GM20000 (cell line): Measurements from ENCODE around the gene BAIAP2.

Source experiments
- DNase-seq: peaks from one replicate; pipeline ENCODE4 v3.0.0; 2012; ENCODE audit warnings: low spot score
- CTCF ChIP-seq: IDR thresholded peaks from 2 replicates; pipeline ENCODE4 v1.5.1; 2012; ENCODE audit warnings: mild to moderate bottlenecking, control low read depth; ENCODE audit errors: extremely low read depth, missing control alignments

The BAIAP2 gene

DNA sequence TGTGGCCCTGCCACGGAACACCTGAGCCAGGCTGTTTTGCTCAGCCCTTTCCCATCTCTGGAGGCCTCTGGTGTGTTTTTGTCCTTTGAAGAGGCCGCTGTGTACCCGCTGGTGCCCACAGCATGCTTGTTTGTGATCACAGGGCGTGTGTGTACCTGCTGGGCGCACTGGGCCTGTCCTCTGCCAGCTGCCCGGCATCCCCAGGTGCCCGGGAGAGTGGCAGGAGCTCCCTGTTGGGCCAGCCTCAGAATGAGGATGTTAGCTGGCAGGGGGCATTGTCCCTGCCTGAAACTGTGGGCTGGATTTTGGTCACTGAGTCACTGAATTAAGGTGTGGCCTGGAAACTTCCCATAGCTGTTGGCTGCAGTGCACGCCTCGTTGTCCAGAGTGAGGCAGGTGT is 31.1 kb downstream of the BAIAP2 start:
- TF ChIP-seq CTCF, result no peak
- no peak for DNase-seq

DNA sequence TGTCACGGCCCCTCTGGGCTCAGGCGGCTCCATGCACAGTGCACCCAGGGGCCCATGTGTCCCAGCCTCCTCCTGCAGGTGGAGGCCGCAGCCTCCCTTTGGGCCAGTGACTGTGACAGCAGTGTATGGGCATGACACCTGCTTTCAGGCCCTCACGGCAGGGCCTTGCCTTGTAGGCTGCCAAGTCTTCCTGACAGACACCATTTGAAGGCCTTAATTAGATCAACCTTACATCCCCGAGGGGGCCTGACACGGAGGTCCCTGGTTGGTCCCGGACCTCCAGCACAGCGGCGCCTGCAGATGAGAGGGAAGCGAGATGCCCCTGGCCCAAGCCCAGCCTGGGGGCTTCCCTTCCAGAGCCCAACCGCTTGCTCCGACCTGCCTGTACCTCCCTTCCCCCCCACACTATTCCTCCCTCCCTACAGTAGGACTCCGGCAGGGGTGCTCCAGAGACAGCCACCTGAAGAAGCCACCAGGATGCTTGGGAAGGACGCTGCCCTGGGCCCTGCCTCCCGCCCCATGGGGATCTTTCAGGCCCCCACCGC is 31.9 kb downstream of the BAIAP2 start:
- DNase-seq, result no peak
- no peak for TF ChIP-seq CTCF

DNA sequence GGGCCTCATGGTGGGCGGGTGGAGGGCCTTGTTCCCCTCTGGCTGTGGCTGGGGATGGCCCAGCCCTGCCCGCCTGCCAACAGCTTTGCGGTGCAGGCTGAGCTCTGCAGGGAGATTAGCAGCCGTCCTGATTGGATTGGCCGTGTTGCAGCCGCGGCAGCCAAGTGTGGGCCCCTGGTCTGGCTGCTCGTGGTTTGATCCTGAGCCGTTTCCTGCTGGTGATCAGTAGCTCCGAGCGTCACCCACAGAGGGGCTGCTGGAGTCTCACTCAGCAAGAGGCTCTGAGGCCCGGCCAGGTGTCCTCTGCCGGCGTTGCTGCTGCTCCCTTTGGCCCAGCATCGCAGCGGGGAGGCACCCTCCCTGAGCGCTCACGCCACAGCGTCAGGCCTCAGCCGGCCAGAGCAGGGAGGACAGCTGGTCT is 32.5 kb downstream of the BAIAP2 start:
- TF ChIP-seq CTCF, result no peak
- no peak for DNase-seq

DNA sequence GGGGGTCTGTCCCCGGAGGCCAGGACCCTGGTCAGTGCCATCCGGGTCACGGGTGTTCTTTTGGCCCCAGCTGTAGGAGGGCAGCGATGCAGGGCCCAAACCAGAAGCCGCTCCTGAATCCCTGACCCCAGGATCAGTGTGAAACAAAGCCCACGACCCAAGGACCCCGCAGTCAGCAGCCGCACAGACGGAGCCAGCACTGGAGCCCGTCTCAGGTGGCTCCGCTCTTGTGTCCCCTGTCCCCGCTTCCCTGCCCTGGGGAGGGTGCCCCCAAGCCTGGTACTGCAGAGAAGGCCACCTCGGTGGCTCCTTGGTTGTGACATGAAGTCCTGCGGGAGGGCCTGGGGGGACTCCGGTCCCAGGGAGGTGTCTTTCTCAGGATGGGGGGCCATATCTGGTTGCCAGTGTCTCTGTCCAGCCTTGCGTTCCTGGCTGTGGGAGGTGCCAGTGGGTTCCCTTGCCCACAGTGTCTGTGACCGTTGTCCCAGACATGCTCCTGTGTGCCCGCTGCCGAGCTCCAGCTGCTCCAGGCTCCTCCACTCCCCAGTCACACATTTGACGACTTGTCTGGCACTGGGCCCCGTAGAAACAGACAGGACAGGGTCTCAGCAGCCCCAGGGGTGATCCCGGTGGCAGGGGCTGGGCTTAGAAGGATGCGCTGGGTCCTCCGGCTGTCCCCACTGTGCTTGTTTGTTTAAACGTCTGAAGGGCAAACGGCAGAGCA is 33.6 kb downstream of the BAIAP2 start:
- TF ChIP-seq CTCF, result no peak
- no peak for DNase-seq

GRCh38 chr17:81069135-81069645 is 34.2 kb downstream of the BAIAP2 start:
- TF ChIP-seq CTCF, result no peak
- DNase-seq, result no peak

GRCh38 chr17:81070541-81071246 is 35.7 kb downstream of the BAIAP2 start:
- no peak for DNase-seq
- TF ChIP-seq CTCF, result no peak
